ENCODE results near the gene CD8B.
"Not testable (repeated sequence)": the region's sequence is repeated elsewhere in the genome, so short reads cannot be mapped to it uniquely, and the experiment has no call there.

Gene CD8B

DNA sequence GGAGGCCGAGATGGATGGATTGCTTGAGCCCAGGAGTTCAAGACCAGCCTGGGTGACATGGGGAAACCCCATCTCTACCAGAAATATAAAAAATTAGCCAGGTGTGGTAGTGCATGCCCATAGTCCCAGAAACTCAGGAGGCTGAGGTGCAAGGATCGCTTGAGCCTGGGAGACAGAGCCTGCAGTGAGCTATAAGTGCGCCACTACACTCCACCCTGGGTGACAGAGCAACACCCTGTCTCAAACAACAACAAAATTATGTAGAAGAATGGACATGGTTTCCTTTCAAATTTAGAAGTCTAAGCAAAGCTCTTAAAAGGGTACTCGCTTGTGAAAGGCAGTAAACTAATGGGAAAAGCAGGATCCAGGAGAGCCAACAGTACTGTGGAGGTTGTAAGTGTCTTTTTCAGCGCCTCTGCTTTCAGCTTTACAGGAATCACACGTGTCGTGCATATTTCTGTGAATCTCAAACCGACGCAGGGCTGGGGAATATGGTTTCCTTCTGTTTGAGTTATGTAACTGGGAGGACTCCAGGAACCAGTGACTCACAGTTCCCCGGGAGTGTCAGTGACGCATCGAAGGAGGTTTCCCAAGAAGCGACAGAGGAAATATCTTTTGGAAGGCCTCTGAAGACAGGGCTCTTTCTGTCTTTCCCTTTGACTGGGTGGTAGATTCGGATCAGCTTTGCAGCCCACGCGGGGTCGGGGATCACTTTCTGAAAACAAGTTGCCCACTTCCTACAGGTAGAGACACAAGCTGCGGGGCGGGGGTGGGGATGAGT is 24.6 kb downstream of the CD8B start:
- DNase-seq (ENCODE audit: low read depth) = peak; percentile 82

DNA sequence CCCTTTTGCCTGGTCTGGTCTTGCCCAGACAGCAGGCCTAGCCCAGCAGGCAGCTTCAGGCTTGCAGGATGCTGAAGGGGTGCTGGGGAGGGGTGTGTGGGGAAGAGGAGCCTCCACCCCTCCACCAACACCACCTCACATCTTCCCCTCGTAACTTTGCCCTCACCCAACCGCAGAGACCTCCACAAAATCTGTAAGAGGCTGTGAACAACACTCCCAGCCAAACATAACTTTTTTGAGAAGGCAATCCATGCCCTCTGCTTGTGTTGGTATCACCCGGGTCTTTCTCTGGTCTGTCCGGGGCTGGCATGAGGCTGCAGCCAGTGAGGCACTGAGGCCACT is 26.2 kb downstream of the CD8B start:
- DNase-seq (ENCODE audit: low read depth) = not testable (repeated sequence)

GRCh38 chr2:86833315-86833714 is 28.4 kb downstream of the CD8B start:
- DNase-seq (ENCODE audit: low read depth) = no peak

- DNase-seq (ENCODE audit: low read depth) = no peak
These were observed 29.2 kb downstream of the CD8B start for GRCh38 chr2:86832334-86833096.

GRCh38 chr2:86831537-86831936 is 30.1 kb downstream of the CD8B start:
- DNase-seq (ENCODE audit: low read depth) = no peak

GRCh38 chr2:86826951-86827350 is 34.7 kb downstream of the CD8B start:
- no peak for DNase-seq (ENCODE audit: low read depth)

DNA sequence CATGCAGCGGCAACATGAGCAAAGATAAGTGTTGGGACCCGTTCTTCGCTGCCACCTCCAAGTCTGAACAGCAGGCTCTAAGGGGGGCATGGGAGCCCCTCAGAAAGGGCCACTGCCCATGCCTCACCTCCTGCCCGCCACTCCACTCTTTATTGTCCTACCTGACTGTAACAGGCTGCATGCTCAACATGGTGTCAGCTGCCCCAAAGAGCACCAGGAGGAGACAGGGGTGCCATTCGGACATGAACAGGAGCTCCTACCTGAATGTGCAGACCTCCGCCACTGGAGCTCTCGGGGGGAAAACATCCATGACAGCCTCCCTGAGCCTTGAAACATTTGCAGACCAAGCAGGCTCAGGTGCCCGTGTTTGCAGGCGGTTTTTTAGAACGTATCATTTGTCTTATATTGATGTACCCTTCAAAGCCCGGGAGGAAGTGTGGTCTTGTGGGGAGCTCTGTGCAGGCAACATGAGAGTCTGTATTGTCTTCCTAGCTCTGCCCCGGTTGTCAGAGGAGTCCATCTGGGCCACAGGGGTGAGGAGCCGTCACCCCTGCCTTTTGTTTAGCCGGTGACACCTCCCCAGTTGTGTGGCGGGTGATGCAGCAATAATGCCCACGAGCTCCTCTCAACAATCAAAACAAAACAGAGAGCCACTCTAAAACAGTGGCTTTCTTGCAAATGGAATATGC is 35.8 kb downstream of the CD8B start:
- no peak for DNase-seq (ENCODE audit: low read depth)

DNA sequence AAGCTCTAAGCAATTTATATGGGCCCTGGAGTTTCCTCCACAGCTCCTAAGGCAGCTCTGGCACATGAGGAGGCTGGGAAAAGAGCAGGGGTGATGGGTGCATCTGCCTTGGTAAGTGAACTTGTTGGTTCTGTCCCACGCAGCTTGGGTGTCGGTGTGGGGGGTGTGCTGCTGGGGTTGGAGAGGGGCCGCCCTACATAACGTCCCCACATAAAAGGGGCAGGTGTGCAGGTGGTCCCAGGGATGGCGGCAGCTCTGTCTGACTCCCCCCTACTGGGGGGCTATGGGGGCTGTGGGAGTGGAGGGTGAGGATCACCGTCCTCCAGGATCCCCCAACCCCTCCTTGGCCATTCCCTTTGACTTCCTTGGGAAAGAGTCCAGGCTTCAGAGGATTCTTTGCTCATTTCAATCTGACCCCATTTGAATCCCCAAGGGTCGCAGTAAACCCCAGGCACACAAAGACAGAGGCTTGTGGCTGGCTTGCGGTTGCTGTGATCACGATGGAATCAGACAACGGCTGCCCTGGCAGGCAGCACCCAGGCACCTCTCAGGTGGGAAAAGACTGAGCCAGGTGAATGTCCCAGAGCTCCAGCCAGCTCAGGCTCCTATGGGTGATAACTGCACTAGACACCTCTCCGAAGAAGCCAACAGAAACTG is 36.5 kb downstream of the CD8B start:
- DNase-seq (ENCODE audit: low read depth) = no peak

GRCh38 chr2:86822668-86823345 is 38.9 kb downstream of the CD8B start:
- no peak for DNase-seq (ENCODE audit: low read depth)

DNA sequence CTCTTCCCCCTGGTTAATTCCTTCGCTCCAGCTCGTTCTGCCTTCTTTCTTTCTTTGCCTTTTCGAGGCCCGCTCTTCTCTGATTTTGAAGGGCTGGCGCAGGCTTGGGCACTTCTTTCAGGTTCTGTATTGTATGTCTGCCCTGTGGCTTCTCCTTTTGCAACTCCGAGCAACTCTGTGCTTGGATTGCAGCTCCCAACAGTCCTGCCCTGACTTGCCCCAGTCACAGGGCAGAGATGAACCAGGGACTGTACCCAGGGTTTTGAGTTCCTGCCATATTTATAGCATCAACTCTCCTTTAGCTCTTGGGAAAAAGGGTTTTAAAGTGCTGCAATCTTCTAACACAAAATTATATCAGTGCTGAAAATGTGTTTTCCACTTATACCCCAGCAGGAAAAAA is 39.8 kb downstream of the CD8B start:
- DNase-seq (ENCODE audit: low read depth) = no peak

GRCh38 chr2:86821306-86821705 is 40.4 kb downstream of the CD8B start:
- DNase-seq (ENCODE audit: low read depth) = no peak

DNA sequence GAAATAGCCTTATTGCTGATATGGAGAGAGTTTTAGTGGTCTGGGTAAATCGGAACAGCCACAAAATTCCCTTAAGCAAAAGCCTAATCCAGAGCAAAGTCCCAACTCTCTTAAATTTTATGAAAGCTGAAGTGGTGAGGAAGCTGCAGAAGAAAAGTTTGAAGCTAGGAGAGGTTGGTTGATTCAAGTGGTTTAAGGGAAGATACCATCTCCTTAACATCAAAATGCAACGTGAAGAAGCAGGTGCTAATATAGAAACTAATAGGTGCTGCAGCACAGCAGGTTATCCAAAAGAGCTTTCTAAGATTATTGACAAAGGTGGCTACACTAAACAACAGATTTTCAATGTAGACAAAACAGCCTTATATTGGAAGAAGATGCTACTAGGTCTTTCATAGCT is 42.7 kb downstream of the CD8B start:
- DNase-seq (ENCODE audit: low read depth) = no peak

DNA sequence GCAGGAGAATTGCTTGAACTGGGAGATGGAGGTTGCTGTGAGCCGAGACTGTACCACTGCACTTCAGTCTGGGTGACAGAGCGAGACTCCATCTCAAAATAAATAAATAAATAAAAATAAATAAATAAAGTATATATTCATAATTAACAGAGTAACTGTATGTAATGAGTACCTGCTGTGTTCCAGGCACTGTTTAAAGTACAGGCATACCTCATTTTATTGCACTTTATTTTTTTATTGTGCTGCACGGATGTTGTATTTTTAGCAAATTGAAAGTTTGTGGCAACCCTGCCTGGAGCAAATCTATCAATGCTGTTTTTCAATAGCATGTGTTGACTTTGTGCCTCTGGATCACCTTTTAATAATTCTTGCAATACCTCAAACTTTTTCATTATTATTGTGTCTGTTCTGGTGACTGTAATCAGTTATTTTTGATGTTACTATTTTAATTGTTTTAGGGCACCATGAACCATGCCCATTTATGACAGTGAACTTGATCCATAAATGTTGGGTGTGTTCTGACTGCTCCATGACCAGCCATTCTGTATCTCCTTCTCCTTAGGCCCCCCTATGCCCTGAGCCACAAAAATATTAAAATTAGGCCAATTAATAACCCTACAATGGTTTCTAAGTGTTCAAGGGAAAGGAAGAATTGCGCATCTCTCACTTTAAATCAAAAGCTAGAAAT is 43.4 kb downstream of the CD8B start:
- no peak for DNase-seq (ENCODE audit: low read depth)

GRCh38 chr2:86815611-86816010 is 46.1 kb downstream of the CD8B start:
- no peak for DNase-seq (ENCODE audit: low read depth)

GRCh38 chr2:86809481-86810121 is 52.1 kb downstream of the CD8B start:
- no peak for DNase-seq (ENCODE audit: low read depth)

- peak; percentile 52 for DNase-seq (ENCODE audit: low read depth)
These were observed 53.1 kb downstream of the CD8B start for GRCh38 chr2:86808315-86809161.

- no peak for DNase-seq (ENCODE audit: low read depth)
These were observed 54.0 kb downstream of the CD8B start for GRCh38 chr2:86807468-86808275.

- DNase-seq (ENCODE audit: low read depth) = no peak
These were observed 54.6 kb downstream of the CD8B start for GRCh38 chr2:86807133-86807467.

Measured in fibroblast of gingiva (primary cell).